Measurements from ENCODE around the gene SLC12A7. TPM values are rescaled to one million over a fixed set of nuclear protein-coding genes. Genes with fewer than 3 reads are reported as not detected.

SLC12A7 gene
- total RNA-seq, 1 experiment from 2014 or later, result 6.3 TPM

- no peak overlapping the region for H3K4me3 Mint-ChIP-seq (ENCODE audit: unreplicated experiment)
- DNase-seq (ENCODE audit: unreplicated experiment), result no peak
- CTCF ChIA-PET, result interaction anchor here (0.6 kb wide), 1 partner anchor 69 kb away, joined by 3 read pairs; no protein-coding TSS in a partner anchor
- POLR2A ChIA-PET, result interaction anchor here (0.5 kb wide), 1 partner anchor 21 kb away, joined by 3 read pairs; no protein-coding TSS in a partner anchor
- TF ChIP-seq CTCF (IDR thresholded peaks at IDR 0.05; ENCODE audit: unreplicated experiment), result no peak
- no peaks in the 10 kb centered on the region for H3K27me3 Mint-ChIP-seq (ENCODE audit: insufficient read depth, unreplicated experiment)
- H3K4me1 Mint-ChIP-seq (ENCODE audit: insufficient read depth, unreplicated experiment), result no peaks in the 10 kb centered on the region
- H3K36me3 Mint-ChIP-seq (ENCODE audit: insufficient read depth, unreplicated experiment), result no peaks in the 10 kb centered on the region
- no peaks in the 10 kb centered on the region for H3K9me3 Mint-ChIP-seq (ENCODE audit: unreplicated experiment)
- no TSS peak for BruUV-seq (replicated peaks)
- intact Hi-C loops (cut with micrococcal nuclease), result no loop called here
- H3K27ac Mint-ChIP-seq (ENCODE audit: low read depth, unreplicated experiment), result no peak overlapping the region
Measured at GRCh38 chr5:1057485-1058082, 54.3 kb downstream of the SLC12A7 start.

GRCh38 chr5:1056611-1057484 lies 55.0 kb downstream of the SLC12A7 start:
- no peak for DNase-seq (ENCODE audit: unreplicated experiment)
- H3K9me3 Mint-ChIP-seq (ENCODE audit: unreplicated experiment), result no peaks in the 10 kb centered on the region
- POLR2A ChIA-PET, result no interaction called here

GRCh38 chr5:1055896-1056610 lies 55.8 kb downstream of the SLC12A7 start:
- intact Hi-C loops (cut with micrococcal nuclease), result no loop called here
- no peak for DNase-seq (ENCODE audit: unreplicated experiment)
- Mint-ChIP-seq H3K9me3 (ENCODE audit: unreplicated experiment) (no peaks in the 10 kb centered on the region), H3K27ac (ENCODE audit: low read depth, unreplicated experiment) (no peak overlapping the region), H3K4me3 (ENCODE audit: unreplicated experiment) (no peak overlapping the region), H3K36me3 (ENCODE audit: insufficient read depth, unreplicated experiment) (no peaks in the 10 kb centered on the region), H3K27me3 (ENCODE audit: insufficient read depth, unreplicated experiment) (no peaks in the 10 kb centered on the region), H3K4me1 (ENCODE audit: insufficient read depth, unreplicated experiment) (no peaks in the 10 kb centered on the region)
- ChIA-PET CTCF (no interaction called here), POLR2A (no interaction called here)
- TF ChIP-seq CTCF (IDR thresholded peaks at IDR 0.05; ENCODE audit: unreplicated experiment), result no peak
- BruUV-seq (replicated peaks), result no TSS peak

More at GRCh38 chr5:1056611-1057484, 55.0 kb downstream of the SLC12A7 start:
- H3K27me3 Mint-ChIP-seq (ENCODE audit: insufficient read depth, unreplicated experiment), result no peaks in the 10 kb centered on the region
- no peak overlapping the region for H3K27ac Mint-ChIP-seq (ENCODE audit: low read depth, unreplicated experiment)
- no peak for TF ChIP-seq CTCF (IDR thresholded peaks at IDR 0.05; ENCODE audit: unreplicated experiment)
- no peaks in the 10 kb centered on the region for H3K4me1 Mint-ChIP-seq (ENCODE audit: insufficient read depth, unreplicated experiment)
- no peak overlapping the region for H3K4me3 Mint-ChIP-seq (ENCODE audit: unreplicated experiment)
- no TSS peak for BruUV-seq (replicated peaks)
- no peaks in the 10 kb centered on the region for H3K36me3 Mint-ChIP-seq (ENCODE audit: insufficient read depth, unreplicated experiment)
- intact Hi-C loops (cut with micrococcal nuclease), result no loop called here
- CTCF ChIA-PET, result no interaction called here

Measured in MCF 10A (cell line).